Measurements from ENCODE around the gene SAXO2.

- TF ChIP-seq CTCF (conservative IDR thresholded peaks at IDR 0.05 in 1 of 2, IDR thresholded peaks at IDR 0.05 in 1 of 2; ENCODE audit: low read depth in 1 of 2, low read length in 2 of 2): no peak
- TF ChIP-seq EZH2 (IDR thresholded peaks at IDR 0.05; ENCODE audit: low read length, missing control alignments): no peak
Measured at GRCh38 chr15:82305621-82306048, 43.0 kb downstream of the SAXO2 start.

All from fibroblast of lung (primary cell).